Panc1 (cell line): ENCODE measurements around the gene PLCG2. TPM values are rescaled to one million over a fixed set of nuclear protein-coding genes. Genes with fewer than 3 reads are reported as not detected.

Experiments
- ATAC-seq: fragments of 200-7000 bp; cut with Tn5 transposase; 2 replicates; pipeline ENCODE4 v1.9.1; 2020; ENCODE audit warnings: mild to moderate bottlenecking, moderate library complexity
- BruUV-seq: library from RNA; stranded (reverse); fragments of 400-500 nt; replicated peaks from 2 replicates; lab custom pipeline; 2021; lab: Mats Ljungman, UMichigan
- CTCF ChIA-PET: fragments of 300-600 bp; sonication (Branson Sonifier 250); formaldehyde crosslinking; loops from one replicate; lab custom pipeline; 2022; ENCODE audit warnings: antibody characterized with exemption; lab: Charles Lee
- POLR2A ChIA-PET: fragments of 300-600 bp; sonication (Branson Sonifier 250); formaldehyde crosslinking; loops from one replicate; lab custom pipeline; 2022; ENCODE audit warnings: antibody characterized with exemption; lab: Charles Lee
- DNase-seq: peaks from one replicate; pipeline ENCODE4 v3.0.0-alpha.2; 2010; ENCODE audit warnings: low read depth, low spot score
- H3K27ac ChIP-seq: 2 replicates; pipeline ENCODE4 v1.5.1; 2011; ENCODE audit warnings: mild to moderate bottlenecking, low read length, inconsistent platforms
- H3K27me3 ChIP-seq: fragments of 200-500 bp; sonication (Bioruptor generic); 2 replicates; pipeline ENCODE4 v1.6.0; 2014; ENCODE audit warnings: low read length, inconsistent platforms; ENCODE audit not compliant: control insufficient read depth, insufficient read depth
- H3K36me3 ChIP-seq: fragments of 200-500 bp; sonication (Bioruptor generic); 2 replicates; pipeline ENCODE4 v1.5.1; 2014; ENCODE audit warnings: inconsistent platforms, mild to moderate bottlenecking, low read length, moderate library complexity; ENCODE audit not compliant: control insufficient read depth, insufficient read depth
- H3K4me1 ChIP-seq: 2 replicates; pipeline ENCODE4 v1.5.1; 2011; ENCODE audit warnings: inconsistent platforms, mild to moderate bottlenecking, low read length, moderate library complexity; ENCODE audit not compliant: control insufficient read depth, insufficient read depth
- H3K4me3 ChIP-seq, 2 experiments: 2 replicates each; pipeline ENCODE4 v1.5.1; 2011 to 2012; ENCODE audit warnings: low read depth in 2 of 2, low read length in 2 of 2, mild to moderate bottlenecking in 2 of 2, inconsistent platforms in 1 of 2, moderate library complexity in 1 of 2
- H3K9me3 ChIP-seq: fragments of 200-500 bp; sonication (Bioruptor generic); 2 replicates; pipeline ENCODE4 v1.5.1; 2014; ENCODE audit warnings: low read depth, mild to moderate bottlenecking, inconsistent platforms, low read length, moderate library complexity; ENCODE audit not compliant: control insufficient read depth, insufficient read depth
- CTCF ChIP-seq: fragments of 450-650 bp; IDR thresholded peaks from 2 replicates; pipeline ENCODE4 v1.5.1; 2017; ENCODE audit warnings: mild to moderate bottlenecking
- POLR2AphosphoS5 ChIP-seq: IDR thresholded peaks from 2 replicates; pipeline ENCODE4 v1.6.1; 2012; ENCODE audit warnings: mild to moderate bottlenecking, low read depth, low read length, moderate library complexity
- REST ChIP-seq, 2 experiments: IDR thresholded peaks; 2 replicates each; pipeline ENCODE4 v1.6.1; 2011 to 2012; ENCODE audit warnings: low read depth in 2 of 2, control low read depth in 1 of 2, low read length in 1 of 2, mild to moderate bottlenecking in 1 of 2, moderate library complexity in 1 of 2; ENCODE audit not compliant: insufficient read depth in 1 of 2
- SIN3A ChIP-seq: IDR thresholded peaks from 2 replicates; pipeline ENCODE4 v1.6.1; 2012; ENCODE audit warnings: low read depth, mild to moderate bottlenecking, low read length, moderate library complexity, borderline replicate concordance; ENCODE audit not compliant: insufficient read depth
- TCF7L2 ChIP-seq: IDR thresholded peaks from 2 replicates; pipeline ENCODE4 v1.6.1; 2011; ENCODE audit warnings: mild to moderate bottlenecking, low read depth, low read length, inconsistent platforms
- in situ Hi-C: cut with HindIII; loops from 2 replicates; pipeline ENCODE4 v1.10.0; 2016; ENCODE audit warnings: low sequenced_read_pairs, low pct_unique_long_range_greater_than_20kb
- intact Hi-C: fragments of 100-400 bp; cut with micrococcal nuclease; formaldehyde crosslinking; loops from one replicate; pipeline ENCODE4 v1.10.0; 2022; ENCODE audit not compliant: unreplicated experiment
- total RNA-seq: library from RNA; stranded (reverse); gene quantifications from one replicate; pipeline ENCODE4 v1.2.1, GENCODE V29; 2021; ENCODE audit not compliant: unreplicated experiment

The PLCG2 gene
- total RNA-seq, 1 experiment from 2014 or later = 10.8 TPM

DNA sequence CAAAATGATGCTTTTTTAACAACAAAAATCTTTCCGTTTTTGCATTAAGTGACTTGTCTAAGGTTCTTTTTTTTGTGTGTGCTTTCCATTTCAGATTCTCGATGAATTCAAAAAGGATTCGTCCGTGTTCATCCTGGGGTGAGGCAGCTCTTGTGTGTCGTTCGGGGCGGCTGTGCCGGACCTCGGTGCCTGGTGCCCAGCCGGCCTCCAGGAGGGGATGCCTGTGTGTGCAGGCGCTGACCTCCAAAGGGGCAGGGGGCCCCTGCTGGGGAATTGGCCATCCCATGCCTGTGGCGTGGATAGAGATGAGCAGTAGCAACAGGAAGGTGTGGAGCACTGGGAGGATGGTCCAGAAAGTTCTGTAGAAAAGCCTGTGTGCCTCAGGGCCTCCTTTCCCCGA is 101.7 kb downstream of the PLCG2 start:
- no peak for ATAC-seq

DNA sequence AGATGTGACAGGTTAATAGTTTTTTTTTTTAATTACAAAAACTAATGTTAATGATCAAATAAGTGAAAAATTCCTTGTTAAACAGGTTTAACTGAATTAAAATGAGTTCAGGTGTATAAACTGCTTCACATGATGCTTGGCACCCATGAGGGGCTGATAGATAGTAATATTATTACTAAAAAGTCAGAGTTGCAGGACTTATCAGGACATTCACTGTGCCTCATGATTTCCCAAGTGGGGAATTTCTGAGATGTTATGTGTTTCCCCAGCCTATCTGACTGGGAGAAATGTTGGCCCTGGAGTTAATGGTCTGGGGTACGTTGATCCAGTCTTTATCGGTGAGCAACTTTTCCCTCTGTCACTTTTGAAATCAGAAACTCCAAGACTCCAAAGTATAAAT is 102.1 kb downstream of the PLCG2 start:
- in situ Hi-C loops (no loop called here), intact Hi-C loops (no loop called here)
- CTCF ChIA-PET = no interaction called here

More for the DNA sequence above, 101.7 kb downstream of the PLCG2 start:
- CTCF ChIA-PET = no interaction called here
- Histone ChIP-seq H3K4me3 (no peak overlapping the region), H3K4me1 (no peaks in the 10 kb centered on the region), H3K36me3 (no peaks in the 10 kb centered on the region), H3K27ac (no peak overlapping the region), H3K9me3 (no peaks in the 10 kb centered on the region), H3K27me3 (no peaks in the 10 kb centered on the region)
- no TSS peak for BruUV-seq
- TF ChIP-seq REST (IDR thresholded peaks at IDR 0.05; ENCODE audit: insufficient read depth in 1 of 2, low read depth in 2 of 2, low read length in 1 of 2) = no peak
- no peak for TF ChIP-seq POLR2AphosphoS5
- no peak for TF ChIP-seq CTCF
- no peak for TF ChIP-seq SIN3A
- no peak for TF ChIP-seq TCF7L2
- in situ Hi-C loops (no loop called here), intact Hi-C loops (no loop called here)
- DNase-seq = no peak
- POLR2A ChIA-PET = no interaction called here

More for the DNA sequence above, 102.1 kb downstream of the PLCG2 start:
- Histone ChIP-seq H3K27me3 (no peaks in the 10 kb centered on the region), H3K4me1 (no peaks in the 10 kb centered on the region), H3K36me3 (no peaks in the 10 kb centered on the region), H3K9me3 (no peaks in the 10 kb centered on the region), H3K27ac (no peak overlapping the region), H3K4me3 (no peak overlapping the region)
- ATAC-seq (no peak), DNase-seq (no peak)
- no peak for TF ChIP-seq SIN3A
- TF ChIP-seq TCF7L2 = no peak
- no peak for TF ChIP-seq REST (IDR thresholded peaks at IDR 0.05; ENCODE audit: insufficient read depth in 1 of 2, low read depth in 2 of 2, low read length in 1 of 2)
- TF ChIP-seq CTCF = no peak
- TF ChIP-seq POLR2AphosphoS5 = no peak
- POLR2A ChIA-PET = no interaction called here
- no TSS peak for BruUV-seq
